ENCODE results near the gene TUBG2.

TUBG2 gene

GRCh38 chr17:42704837-42705494, 45.9 kb downstream of the TUBG2 start:
- Histone ChIP-seq H3K4me2 (ENCODE audit: low read length) (no peak overlapping the region), H3K27me3 (ENCODE audit: control insufficient read depth, insufficient read depth, low read length) (no peaks in the 10 kb centered on the region), H3K36me3 (ENCODE audit: control insufficient read depth, insufficient read depth, low read length) (no peaks in the 10 kb centered on the region), H3K4me1 (no peaks in the 10 kb centered on the region), H3K79me2 (peaks cover 2% of the 10 kb centered on the region), H3K9me3 (ENCODE audit: control insufficient read depth, low read length) (no peaks in the 10 kb centered on the region), H3K27ac (no peak overlapping the region), H3K9ac (no peak overlapping the region), H3K4me3 (ENCODE audit: low read depth, low read length) (no peak overlapping the region), H2AFZ (no peak overlapping the region)
- TF ChIP-seq CTCF (IDR thresholded peaks at IDR 0.05) = no peak

- Histone ChIP-seq H2AFZ (no peak overlapping the region), H3K27me3 (ENCODE audit: control insufficient read depth, insufficient read depth, low read length) (no peaks in the 10 kb centered on the region), H3K4me1 (no peaks in the 10 kb centered on the region), H3K4me3 (ENCODE audit: low read depth, low read length) (no peak overlapping the region), H3K4me2 (ENCODE audit: low read length) (no peak overlapping the region), H3K79me2 (peaks cover 2% of the 10 kb centered on the region), H3K9me3 (ENCODE audit: control insufficient read depth, low read length) (no peaks in the 10 kb centered on the region), H3K9ac (no peak overlapping the region), H3K36me3 (ENCODE audit: control insufficient read depth, insufficient read depth, low read length) (no peaks in the 10 kb centered on the region), H3K27ac (no peak overlapping the region)
- no peak for TF ChIP-seq CTCF (IDR thresholded peaks at IDR 0.05)
Observed at GRCh38 chr17:42706732-42707131, 47.6 kb downstream of the TUBG2 start.

GRCh38 chr17:42708588-42708987, 49.5 kb downstream of the TUBG2 start:
- H3K79me2 ChIP-seq = peaks cover 2% of the 10 kb centered on the region
- no peaks in the 10 kb centered on the region for H3K9me3 ChIP-seq (ENCODE audit: control insufficient read depth, low read length)
- no peaks in the 10 kb centered on the region for H3K4me1 ChIP-seq
- no peak overlapping the region for H3K4me3 ChIP-seq (ENCODE audit: low read depth, low read length)
- H2AFZ ChIP-seq = no peak overlapping the region
- H3K9ac ChIP-seq = no peak overlapping the region
- no peak overlapping the region for H3K27ac ChIP-seq
- no peak for TF ChIP-seq CTCF (IDR thresholded peaks at IDR 0.05)
- no peaks in the 10 kb centered on the region for H3K27me3 ChIP-seq (ENCODE audit: control insufficient read depth, insufficient read depth, low read length)
- no peaks in the 10 kb centered on the region for H3K36me3 ChIP-seq (ENCODE audit: control insufficient read depth, insufficient read depth, low read length)
- no peak overlapping the region for H3K4me2 ChIP-seq (ENCODE audit: low read length)

- Histone ChIP-seq H3K27me3 (ENCODE audit: control insufficient read depth, insufficient read depth, low read length) (no peaks in the 10 kb centered on the region), H3K4me3 (ENCODE audit: low read depth, low read length) (no peak overlapping the region), H3K79me2 (peaks cover 2% of the 10 kb centered on the region), H3K9me3 (ENCODE audit: control insufficient read depth, low read length) (no peaks in the 10 kb centered on the region), H3K9ac (no peak overlapping the region), H2AFZ (no peak overlapping the region), H3K27ac (no peak overlapping the region), H3K4me1 (no peaks in the 10 kb centered on the region), H3K4me2 (ENCODE audit: low read length) (no peak overlapping the region), H3K36me3 (ENCODE audit: control insufficient read depth, insufficient read depth, low read length) (no peaks in the 10 kb centered on the region)
- no peak for TF ChIP-seq CTCF (IDR thresholded peaks at IDR 0.05)
Observed at GRCh38 chr17:42709561-42709960, 50.5 kb downstream of the TUBG2 start.

All from parathyroid adenoma (tissue), 2 donors.